Measurements from ENCODE around the gene DHX35.

DNA sequence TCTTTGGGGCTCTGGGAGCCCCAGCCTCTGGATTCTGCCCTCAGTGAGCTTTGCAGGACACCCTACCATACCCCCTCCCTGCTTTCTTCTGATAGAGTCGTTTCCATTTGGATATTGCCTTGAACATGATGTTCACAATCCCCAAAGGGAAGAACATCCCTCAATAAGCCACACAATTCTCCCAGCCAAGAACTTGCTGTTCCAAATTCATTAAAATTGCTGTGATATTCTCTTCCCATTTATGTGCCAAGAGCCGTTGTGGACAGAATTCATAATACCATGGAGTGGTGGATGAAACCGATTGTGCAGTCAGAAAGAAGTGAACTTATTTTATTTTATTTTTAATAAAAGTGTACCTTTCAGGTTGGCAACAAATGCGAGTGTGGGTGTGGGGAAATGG is 95.8 kb downstream of the DHX35 start:
- TF ChIP-seq, protein P1, sequence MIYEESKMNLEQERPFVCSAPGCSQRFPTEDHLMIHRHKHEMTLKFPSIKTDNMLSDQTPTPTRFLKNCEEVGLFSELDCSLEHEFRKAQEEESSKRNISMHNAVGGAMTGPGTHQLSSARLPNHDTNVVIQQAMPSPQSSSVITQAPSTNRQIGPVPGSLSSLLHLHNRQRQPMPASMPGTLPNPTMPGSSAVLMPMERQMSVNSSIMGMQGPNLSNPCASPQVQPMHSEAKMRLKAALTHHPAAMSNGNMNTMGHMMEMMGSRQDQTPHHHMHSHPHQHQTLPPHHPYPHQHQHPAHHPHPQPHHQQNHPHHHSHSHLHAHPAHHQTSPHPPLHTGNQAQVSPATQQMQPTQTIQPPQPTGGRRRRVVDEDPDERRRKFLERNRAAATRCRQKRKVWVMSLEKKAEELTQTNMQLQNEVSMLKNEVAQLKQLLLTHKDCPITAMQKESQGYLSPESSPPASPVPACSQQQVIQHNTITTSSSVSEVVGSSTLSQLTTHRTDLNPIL (CRISPR knock-in tag; IDR thresholded peaks at IDR 0.05; ENCODE audit: low read depth), result no peak
- TF ChIP-seq CSDC2 (CRISPR knock-in tag; IDR thresholded peaks at IDR 0.05) (no peak), ESRRG (CRISPR knock-in tag; IDR thresholded peaks at IDR 0.05) (no peak), ZFP3 (CRISPR knock-in tag; IDR thresholded peaks at IDR 0.05) (no peak), RARB (CRISPR knock-in tag; IDR thresholded peaks at IDR 0.05) (no peak), GLIS3 (CRISPR knock-in tag; IDR thresholded peaks at IDR 0.05) (no peak), ZFP30 (CRISPR knock-in tag; IDR thresholded peaks at IDR 0.05) (no peak)
- TF ChIP-seq, protein P2, sequence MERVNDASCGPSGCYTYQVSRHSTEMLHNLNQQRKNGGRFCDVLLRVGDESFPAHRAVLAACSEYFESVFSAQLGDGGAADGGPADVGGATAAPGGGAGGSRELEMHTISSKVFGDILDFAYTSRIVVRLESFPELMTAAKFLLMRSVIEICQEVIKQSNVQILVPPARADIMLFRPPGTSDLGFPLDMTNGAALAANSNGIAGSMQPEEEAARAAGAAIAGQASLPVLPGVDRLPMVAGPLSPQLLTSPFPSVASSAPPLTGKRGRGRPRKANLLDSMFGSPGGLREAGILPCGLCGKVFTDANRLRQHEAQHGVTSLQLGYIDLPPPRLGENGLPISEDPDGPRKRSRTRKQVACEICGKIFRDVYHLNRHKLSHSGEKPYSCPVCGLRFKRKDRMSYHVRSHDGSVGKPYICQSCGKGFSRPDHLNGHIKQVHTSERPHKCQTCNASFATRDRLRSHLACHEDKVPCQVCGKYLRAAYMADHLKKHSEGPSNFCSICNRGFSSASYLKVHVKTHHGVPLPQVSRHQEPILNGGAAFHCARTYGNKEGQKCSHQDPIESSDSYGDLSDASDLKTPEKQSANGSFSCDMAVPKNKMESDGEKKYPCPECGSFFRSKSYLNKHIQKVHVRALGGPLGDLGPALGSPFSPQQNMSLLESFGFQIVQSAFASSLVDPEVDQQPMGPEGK (CRISPR knock-in tag; IDR thresholded peaks at IDR 0.05; ENCODE audit: borderline replicate concordance), result no peak
- TF ChIP-seq, protein P3, sequence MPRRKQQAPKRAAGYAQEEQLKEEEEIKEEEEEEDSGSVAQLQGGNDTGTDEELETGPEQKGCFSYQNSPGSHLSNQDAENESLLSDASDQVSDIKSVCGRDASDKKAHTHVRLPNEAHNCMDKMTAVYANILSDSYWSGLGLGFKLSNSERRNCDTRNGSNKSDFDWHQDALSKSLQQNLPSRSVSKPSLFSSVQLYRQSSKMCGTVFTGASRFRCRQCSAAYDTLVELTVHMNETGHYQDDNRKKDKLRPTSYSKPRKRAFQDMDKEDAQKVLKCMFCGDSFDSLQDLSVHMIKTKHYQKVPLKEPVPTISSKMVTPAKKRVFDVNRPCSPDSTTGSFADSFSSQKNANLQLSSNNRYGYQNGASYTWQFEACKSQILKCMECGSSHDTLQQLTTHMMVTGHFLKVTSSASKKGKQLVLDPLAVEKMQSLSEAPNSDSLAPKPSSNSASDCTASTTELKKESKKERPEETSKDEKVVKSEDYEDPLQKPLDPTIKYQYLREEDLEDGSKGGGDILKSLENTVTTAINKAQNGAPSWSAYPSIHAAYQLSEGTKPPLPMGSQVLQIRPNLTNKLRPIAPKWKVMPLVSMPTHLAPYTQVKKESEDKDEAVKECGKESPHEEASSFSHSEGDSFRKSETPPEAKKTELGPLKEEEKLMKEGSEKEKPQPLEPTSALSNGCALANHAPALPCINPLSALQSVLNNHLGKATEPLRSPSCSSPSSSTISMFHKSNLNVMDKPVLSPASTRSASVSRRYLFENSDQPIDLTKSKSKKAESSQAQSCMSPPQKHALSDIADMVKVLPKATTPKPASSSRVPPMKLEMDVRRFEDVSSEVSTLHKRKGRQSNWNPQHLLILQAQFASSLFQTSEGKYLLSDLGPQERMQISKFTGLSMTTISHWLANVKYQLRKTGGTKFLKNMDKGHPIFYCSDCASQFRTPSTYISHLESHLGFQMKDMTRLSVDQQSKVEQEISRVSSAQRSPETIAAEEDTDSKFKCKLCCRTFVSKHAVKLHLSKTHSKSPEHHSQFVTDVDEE (CRISPR knock-in tag; IDR thresholded peaks at IDR 0.05), result no peak
